Left colon (tissue), 2 donors: Measurements from ENCODE around the gene SYNGR3. TPM values are rescaled to one million over a fixed set of nuclear protein-coding genes. Genes with fewer than 3 reads are reported as not detected.

Experiments used
- ATAC-seq: fragments of 200-7000 bp; cut with Tn5 transposase; one replicate; pipeline ENCODE4 v1.9.1; 2020; ENCODE audit warnings: mild to moderate bottlenecking, moderate library complexity
- DNase-seq, 2 donors: peaks; one replicate each; pipeline ENCODE4 v3.0.0-alpha.2; 2020
- intact Hi-C, 2 donors: fragments of 100-400 bp; cut with DNase I in 1 of 2; cut with micrococcal nuclease in 1 of 2; formaldehyde crosslinking; loops; one replicate each; pipeline versions ENCODE4 v1.11.2 to v1.14.0; 2022; cut with DNase I, micrococcal nuclease
- total RNA-seq, 2 donors: library from RNA; stranded (reverse); fragmentation: NEBNext Ultra II Directional; extraction: Animal tissue kit (Norgen Biotek cat#: 25700); gene quantifications; one replicate each; pipeline ENCODE4 v1.2.1, GENCODE V29; 2021
- donor health status: DM: no; HTN: no; CAD: no.
- donor health status: DM: yes; HTN: yes; CAD: no.

SYNGR3 gene
- total RNA-seq, 2 donors from 2014 or later, result 1.6 to 3.0 TPM

DNA sequence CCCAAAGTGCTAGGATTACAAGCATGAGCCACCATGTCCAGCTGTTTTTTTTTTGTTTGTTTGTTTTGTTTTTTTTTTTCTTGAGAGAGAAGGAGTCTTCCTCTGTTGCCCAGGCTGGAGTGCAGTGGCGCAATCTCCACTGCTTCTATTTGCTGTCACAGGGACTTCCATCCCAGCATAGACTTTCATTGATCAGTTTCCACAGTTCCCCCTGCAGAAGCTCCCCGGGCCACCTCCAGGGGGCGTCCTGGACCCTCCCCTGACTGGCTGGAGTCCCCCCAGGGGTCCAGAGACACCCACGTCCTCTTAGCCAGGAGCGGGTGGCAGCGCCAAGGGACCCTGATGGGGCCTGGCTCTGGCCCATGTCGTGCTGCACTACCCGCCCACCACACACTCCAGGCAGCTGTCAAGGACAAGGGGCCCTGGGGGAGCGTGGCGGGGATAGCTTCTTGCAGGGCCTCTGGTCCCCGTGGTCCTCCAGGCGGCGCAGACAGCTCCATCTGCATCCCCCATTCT is 26.7 kb downstream of the SYNGR3 start:
- DNase-seq (no peak), ATAC-seq (no peak)
- intact Hi-C loops, result no loop called here

DNA sequence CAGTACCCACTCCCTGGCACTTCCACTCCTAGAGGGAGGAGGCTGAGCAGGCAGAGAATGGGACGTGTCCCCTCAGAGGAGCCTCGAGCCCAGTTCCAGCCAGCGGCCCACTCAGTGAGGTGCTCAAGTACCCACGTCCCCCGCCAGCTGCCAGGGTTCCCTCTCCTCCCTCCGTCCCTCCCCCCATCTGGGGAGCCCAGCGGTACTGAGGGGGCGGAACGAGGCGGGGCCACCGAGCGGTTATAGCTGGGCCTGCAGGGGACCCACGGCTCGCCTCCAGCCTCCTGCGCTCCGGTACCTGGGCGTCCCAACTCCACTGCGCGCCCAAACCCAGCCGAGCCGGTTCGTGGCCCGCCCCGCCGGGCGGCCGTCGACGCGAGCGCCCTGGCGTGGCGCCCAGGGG is 29.7 kb downstream of the SYNGR3 start, which contains the start of gene NPW:
TSS of gene NPW (plus strand) at position 268 of the 403 bp plus-strand sequence.
- DNase-seq (peak in 1 of 2 donors; percentile 38), ATAC-seq (no peak)
- intact Hi-C loops, result no loop called here

DNA sequence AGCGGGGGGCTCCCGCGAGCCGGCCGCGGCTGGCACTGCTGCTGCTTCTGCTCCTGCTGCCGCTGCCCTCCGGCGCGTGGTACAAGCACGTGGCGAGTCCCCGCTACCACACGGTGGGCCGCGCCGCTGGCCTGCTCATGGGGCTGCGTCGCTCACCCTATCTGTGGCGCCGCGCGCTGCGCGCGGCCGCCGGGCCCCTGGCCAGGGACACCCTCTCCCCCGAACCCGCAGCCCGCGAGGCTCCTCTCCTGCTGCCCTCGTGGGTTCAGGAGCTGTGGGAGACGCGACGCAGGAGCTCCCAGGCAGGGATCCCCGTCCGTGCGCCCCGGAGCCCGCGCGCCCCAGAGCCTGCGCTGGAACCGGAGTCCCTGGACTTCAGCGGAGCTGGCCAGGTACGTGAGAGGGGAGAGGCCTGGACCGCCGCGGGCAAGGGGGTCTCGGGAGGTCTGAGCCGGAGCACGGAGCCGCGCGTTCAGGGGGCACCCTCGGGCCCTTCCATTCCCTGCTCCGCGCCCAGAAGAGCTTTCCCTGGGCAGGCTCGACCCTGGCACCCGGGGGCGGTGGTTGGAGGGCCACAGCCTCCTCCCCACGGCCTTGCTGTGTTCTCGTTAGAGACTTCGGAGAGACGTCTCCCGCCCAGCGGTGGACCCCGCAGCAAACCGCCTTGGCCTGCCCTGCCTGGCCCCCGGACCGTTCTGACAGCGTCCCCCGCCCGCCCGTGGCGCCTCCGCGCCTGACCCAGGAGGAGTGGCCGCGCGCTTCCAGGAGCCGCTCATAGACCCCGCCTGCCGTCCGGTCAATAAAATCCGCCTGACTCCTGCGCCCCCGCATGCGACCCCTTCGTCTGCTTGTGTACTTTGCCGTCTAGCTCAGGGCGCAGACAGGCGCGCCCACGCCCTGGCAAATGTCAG is 30.4 kb downstream of the SYNGR3 start:
- intact Hi-C loops, result no loop called here
- peak in 1 of 2 donors; percentile 36 for DNase-seq
- ATAC-seq, result no peak

DNA sequence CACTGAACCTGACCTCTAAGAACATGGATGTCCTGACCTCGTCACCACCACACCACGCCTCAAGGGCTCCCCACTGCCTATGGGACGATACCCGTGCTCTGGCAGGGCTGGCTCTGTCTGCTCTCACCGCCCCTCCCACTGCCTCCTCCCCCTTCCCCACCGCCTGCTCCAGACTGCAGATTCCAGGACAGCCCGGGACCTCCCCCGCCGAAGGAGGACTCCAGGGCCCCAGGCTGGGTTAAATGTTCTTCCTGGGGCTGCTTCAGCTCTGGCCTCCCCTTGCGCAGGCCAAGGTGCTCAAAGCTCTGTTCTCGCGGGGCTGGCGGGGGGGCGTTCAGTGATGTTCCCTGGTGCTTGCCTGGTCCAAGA is 32.9 kb downstream of the SYNGR3 start:
- peak; percentile 24 for ATAC-seq
- DNase-seq, result no peak

DNA sequence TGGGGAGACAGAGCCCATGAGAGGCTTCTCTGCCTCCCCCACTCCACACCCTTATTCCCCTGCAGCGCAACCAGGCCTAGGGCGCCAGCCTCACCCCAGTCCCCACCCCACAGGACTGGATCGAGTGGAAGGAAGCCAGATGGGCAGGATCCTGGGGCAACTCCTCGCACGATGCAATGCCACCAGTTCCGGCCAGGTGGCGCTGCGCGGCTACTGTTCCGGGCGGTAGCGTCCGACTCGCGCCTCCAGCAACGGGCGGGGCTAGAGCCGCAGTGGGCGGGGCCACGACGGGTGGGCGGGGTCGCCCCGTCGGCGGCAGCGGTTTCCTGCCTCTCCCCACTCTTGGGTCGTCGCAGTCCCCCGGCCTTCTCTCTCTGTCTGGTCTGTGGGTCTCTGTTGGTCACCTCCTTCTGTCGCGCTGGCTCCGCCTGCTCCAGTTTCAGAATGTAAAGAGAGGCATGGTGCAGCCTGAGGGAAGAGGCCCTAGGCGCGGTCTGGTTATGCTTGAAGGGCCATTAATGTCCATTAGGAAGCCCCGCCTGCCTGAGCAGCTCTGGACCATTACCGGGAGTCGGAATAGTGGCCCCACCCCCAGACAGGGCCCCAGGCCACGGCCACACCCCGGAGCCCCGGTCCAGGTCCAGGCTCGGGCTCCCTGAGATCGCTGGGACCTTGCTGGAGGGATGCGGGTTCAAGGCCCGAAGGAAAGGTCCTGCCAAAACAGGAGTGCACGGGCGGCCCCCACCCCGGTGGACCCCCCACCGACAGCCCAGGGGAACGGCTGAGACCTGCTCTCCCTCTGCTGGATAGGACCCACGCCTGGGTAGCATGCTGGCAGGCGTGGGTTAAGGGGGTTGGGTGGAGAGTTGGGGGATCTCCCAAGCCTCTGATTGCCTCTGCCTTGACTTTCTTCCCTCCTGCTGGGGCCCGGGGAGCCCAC is 33.6 kb downstream of the SYNGR3 start:
- DNase-seq, result peak; percentile 89 to 95
- ATAC-seq, result peak; percentile 79
- intact Hi-C loops, result no loop called here

More for the DNA sequence above, 32.9 kb downstream of the SYNGR3 start:
- intact Hi-C loops, result no loop called here

DNA sequence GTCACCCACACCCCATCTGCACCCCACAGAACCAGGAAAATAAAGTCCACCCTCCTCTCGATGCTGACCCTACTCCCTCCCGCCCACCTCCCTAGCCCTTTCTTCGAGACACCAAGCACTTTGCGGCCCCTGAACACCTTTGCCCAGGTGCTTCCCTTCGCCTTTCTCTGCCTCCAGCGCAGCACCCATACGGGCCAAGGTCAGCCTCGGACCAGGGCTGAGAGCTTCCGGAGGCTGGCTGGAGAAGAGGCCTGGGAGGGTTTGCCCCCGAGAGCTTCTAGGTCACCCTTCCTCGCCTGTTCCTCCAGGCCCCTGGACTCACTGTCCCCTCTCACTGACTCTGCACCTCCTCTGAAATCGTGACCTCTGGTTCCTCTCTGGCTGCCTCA is 34.3 kb downstream of the SYNGR3 start:
- intact Hi-C loops, result no loop called here
- ATAC-seq, result no peak

DNA sequence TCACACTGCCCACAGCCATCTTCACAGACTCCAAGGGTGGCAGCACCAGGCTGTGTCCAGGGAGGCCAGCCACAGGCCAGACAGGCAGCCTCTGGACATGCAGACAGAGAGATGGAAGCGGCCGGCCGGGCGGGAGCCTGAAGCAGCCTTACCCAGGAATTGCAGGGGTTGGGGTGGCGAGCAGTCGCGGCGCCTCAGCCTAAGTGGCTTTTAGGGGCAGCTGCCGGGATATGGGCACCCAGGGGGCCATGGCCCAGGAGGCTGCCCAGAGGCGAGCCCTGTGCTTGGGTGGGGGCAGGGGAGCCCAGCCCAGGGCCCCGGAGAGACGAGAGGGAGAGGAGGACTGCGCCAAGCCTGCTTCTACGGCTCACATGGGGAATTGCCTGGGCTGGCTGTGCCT is 35.5 kb downstream of the SYNGR3 start:
- intact Hi-C loops, result loop anchor here in 1 of 2 donors (5.0 kb wide), 1 partner anchor 117 kb away; no protein-coding TSS in a partner anchor
- DNase-seq, result no peak
- no peak for ATAC-seq

More for the DNA sequence above, 34.3 kb downstream of the SYNGR3 start:
- no peak for DNase-seq

DNA sequence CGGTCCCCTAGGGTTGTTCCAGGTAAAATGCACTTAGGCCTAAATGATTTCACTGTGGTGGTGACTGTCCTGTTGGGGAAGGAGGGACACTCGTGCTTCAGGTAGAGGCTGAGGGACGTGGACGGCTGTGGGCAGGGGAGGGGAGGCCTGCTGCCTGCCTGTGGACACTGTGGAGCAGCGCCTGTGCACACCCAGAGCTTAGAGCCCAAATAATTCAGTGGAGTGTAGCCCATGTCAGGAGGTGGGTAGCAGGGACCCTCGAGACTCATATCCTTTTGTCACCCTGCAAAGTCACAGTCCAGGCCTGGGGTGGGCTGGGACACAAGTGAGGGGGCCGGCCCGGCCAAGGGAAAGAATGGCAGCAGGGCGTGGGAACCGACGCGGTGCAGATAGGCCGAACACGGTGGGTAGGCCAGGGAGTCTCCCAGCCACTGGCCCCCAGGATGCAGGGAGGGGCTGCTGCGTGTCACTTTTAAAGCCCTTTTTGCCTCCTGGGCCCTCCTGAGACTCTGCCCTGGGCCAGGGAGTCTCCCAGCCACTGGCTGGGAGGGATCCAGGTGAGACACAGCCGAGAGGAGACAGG is 36.2 kb downstream of the SYNGR3 start:
- ATAC-seq (no peak), DNase-seq (no peak)
- intact Hi-C loops, result loop anchor here in 1 of 2 donors (5.0 kb wide), 1 partner anchor 116 kb away; no protein-coding TSS in a partner anchor

DNA sequence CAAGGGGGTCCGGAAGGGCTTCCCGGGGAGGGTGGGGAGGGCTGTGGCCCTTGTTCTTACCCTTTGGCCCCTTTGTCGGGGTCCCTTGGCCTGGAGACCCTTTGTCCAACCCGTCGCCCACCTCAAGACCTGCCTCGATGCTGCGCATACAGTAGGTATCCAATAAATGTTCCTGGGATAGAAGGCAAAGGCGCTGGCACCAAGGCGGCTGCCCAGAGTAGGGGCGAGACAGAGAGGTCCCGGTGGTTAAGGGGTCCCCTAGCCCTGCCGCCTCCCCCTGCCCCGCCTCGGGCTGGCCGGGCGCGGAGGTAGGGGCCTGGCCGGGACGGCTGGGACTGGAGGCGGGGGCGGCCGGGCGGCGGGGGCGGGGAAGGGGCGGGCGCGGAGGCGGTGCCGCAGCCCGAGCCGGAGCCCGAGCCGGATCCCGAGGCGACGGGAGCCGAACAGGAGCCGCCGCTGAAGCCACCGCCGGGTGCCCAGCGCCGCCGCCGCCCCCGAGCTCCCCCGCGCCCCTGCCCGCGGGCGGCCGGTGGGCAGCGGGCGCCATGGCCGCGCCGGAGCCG is 36.8 kb downstream of the SYNGR3 start, which contains the start of gene NHERF2:
TSS of gene NHERF2 (plus strand) at position 442 of the 563 bp plus-strand sequence. CDS start at position 546, 104 bp downstream.
- intact Hi-C loops, result loop anchor here in 1 of 2 donors (5.0 kb wide), 1 partner anchor 116 kb away; no protein-coding TSS in a partner anchor
- peak; percentile 33 for ATAC-seq
- no peak for DNase-seq

DNA sequence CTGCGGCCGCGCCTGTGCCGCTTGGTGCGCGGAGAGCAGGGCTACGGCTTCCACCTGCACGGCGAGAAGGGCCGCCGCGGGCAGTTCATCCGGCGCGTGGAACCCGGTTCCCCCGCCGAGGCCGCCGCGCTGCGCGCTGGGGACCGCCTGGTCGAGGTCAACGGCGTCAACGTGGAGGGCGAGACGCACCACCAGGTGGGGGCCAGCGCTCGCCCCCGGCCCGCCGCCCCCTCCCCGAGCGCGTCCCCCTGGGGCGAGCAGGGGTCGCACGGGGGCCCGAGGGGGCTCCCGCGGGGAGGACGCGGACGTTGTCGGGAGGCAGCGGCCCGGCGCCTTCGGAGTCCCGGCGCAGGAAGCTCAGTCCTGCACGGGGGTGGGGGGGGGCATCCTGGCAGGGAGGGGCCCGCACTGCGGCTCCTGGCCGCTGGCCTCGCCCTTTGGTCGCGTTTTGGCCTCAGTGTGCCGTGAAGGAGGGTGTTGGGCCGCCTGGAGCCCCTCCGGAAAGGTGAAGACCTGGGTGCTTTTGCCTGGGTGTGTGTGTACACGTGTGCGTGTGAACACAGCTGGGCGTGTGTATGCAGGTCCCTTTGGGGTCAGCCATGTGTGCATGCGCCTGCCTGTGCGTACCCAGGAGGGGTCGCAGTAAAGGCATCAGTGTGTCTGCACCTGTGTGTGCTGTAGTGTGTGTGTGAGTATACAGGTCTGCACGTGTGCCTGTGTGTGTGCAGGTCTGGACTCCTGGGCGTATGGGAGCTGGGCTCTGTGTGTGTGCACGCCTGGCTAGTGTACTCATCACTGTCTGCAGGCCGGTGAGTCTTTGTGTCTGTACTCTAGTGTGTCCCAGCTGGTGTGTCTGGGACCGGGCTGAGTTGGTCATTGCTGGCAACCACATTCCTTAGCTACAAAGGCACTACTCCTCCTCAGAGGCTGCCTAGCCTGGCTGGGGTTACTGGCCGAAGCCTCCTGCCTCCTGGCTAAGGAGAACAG is 37.5 kb downstream of the SYNGR3 start:
- ATAC-seq, result peak; percentile 20
- peak in 1 of 2 donors; percentile 21 for DNase-seq
- intact Hi-C loops, result loop anchor here in 1 of 2 donors (5.0 kb wide), 1 partner anchor 115 kb away; no protein-coding TSS in a partner anchor

DNA sequence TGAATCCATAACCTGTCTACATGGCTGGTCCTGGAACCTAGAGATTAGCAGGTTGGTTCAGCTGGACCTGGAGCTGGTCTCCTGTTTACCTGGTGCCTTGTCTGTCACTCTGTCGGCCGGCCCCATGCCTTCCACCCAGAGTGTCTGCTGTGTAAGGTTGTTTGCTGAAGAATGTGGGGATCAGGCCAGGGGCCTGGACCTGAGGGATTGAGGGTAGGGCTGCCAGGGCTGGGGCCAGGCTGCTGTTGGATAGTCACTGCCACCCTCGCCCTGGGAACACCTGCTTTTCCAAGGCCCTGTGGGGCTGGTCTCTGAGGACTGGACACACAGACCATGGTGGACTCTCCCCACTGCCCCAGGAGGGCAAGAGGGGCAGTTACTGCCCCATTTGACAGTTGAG is 38.4 kb downstream of the SYNGR3 start:
- DNase-seq (no peak), ATAC-seq (no peak)
- intact Hi-C loops, result loop anchor here in 1 of 2 donors (5.0 kb wide), 1 partner anchor 114 kb away; no protein-coding TSS in a partner anchor

DNA sequence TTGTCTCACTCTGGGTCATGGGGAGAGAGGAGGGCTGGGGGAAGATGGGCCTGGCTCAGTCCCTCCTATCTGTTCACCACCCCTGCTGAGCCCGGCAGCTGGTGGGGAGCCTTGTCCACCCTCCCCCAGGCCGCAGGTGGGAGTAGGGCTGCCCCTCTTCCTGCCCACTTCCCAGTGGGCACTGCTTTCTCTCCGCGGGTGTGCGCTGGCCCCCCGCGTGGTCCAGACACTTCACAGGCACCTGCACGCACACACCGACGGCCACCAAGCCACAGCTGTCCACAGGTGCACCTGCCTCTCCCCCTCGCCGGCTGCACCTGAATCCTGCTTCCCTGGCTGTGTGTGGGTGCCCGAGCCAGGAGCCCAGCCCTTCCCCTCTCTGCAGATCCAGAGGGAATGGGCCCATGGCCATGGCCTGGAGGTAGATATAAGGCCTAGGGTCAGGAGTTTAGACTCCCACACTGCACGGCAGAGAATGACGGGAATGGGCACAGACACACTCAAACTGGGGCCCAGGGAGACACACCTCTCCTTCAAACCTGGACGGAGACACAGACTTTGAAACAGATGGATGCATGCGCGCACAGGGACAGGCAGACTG is 39.0 kb downstream of the SYNGR3 start:
- intact Hi-C loops, result loop anchor here in 1 of 2 donors (5.0 kb wide), 1 partner anchor 114 kb away; no protein-coding TSS in a partner anchor
- no peak for ATAC-seq
- DNase-seq, result no peak

DNA sequence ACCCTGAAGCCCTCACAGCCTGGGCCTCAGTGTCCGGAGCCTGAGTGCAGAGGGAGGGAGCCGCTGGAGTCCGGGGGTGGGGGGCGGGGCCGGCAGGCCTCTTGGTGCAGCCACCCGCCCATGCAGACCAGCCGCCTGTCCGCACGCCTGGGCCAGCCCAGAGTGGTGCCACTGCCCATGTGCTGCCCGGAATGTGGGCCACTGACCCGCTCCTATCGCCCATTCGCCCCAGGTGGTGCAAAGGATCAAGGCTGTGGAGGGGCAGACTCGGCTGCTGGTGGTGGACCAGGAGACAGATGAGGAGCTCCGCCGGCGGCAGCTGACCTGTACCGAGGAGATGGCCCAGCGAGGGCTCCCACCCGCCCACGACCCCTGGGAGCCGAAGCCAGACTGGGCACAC is 39.6 kb downstream of the SYNGR3 start:
- DNase-seq (no peak), ATAC-seq (no peak)
- intact Hi-C loops, result loop anchor here in 1 of 2 donors (5.0 kb wide), 1 partner anchor 113 kb away; no protein-coding TSS in a partner anchor

DNA sequence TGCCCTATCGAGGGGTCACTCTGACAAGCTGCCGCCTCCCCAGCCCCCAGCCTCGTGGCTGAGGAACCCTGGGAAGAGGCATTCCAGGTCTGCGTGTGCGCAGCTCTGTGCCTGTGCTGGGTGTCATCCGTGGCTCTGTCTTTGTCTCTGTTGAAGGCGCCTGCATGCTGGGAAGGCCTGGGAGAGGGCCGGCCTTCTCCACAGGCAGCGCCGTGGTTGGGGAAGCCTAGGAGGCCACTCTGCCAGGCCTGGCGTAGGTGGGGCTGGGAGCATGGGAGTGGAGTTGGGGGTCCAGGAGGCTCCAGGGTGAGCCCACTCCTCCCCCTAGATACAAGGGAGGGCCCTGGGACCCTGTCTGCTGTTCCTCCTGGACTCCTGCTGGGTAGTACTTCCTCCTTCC is 40.3 kb downstream of the SYNGR3 start:
- DNase-seq (no peak), ATAC-seq (no peak)
- intact Hi-C loops, result no loop called here

DNA sequence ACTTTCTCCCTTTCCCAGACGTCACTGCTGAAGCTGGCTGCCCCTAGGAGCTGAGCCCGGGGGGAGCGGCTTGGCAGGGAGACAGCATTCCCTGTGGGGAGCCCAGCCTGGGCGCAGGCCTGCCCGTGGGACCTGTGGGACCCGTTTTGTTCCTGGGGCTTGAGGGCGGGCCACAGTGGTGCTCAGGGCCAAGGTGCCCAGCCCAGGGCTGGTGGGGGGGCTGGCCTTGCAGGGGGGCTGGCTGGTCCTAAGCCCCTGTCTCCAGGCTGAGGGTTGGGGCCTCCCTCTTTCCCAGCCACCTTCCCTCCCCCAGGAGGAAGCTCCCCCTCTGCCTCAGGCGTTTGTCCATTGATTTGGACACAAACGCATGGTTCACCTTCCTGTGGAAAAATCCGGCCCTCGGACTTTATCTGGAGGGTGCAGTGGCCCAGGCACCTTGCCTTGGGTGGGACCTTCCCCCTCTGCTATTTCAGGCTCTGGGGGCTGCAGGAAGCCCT is 41.4 kb downstream of the SYNGR3 start:
- DNase-seq (no peak), ATAC-seq (no peak)
- intact Hi-C loops, result no loop called here
